Ishikawa (cell line): ENCODE data around the gene HOXA5.

Experiments
- CREB1 ChIP-seq: IDR thresholded peaks from 2 replicates; pipeline ENCODE4 v1.6.1; 2012; ENCODE audit warnings: low read depth
- YY1 ChIP-seq: IDR thresholded peaks from 2 replicates; pipeline ENCODE4 v1.6.1; 2012; ENCODE audit warnings: low read depth
- TF ChIP-seq, protein P1 (sequence below): IDR thresholded peaks from 2 replicates; pipeline ENCODE4 v1.6.1; 2012; ENCODE audit warnings: low read depth, mild to moderate bottlenecking

GRCh38 chr7:27182861-27183681 lies 39.6 kb upstream of the HOXA5 start:
- TF ChIP-seq YY1 (no peak), CREB1 (no peak)
- TF ChIP-seq, protein P1, sequence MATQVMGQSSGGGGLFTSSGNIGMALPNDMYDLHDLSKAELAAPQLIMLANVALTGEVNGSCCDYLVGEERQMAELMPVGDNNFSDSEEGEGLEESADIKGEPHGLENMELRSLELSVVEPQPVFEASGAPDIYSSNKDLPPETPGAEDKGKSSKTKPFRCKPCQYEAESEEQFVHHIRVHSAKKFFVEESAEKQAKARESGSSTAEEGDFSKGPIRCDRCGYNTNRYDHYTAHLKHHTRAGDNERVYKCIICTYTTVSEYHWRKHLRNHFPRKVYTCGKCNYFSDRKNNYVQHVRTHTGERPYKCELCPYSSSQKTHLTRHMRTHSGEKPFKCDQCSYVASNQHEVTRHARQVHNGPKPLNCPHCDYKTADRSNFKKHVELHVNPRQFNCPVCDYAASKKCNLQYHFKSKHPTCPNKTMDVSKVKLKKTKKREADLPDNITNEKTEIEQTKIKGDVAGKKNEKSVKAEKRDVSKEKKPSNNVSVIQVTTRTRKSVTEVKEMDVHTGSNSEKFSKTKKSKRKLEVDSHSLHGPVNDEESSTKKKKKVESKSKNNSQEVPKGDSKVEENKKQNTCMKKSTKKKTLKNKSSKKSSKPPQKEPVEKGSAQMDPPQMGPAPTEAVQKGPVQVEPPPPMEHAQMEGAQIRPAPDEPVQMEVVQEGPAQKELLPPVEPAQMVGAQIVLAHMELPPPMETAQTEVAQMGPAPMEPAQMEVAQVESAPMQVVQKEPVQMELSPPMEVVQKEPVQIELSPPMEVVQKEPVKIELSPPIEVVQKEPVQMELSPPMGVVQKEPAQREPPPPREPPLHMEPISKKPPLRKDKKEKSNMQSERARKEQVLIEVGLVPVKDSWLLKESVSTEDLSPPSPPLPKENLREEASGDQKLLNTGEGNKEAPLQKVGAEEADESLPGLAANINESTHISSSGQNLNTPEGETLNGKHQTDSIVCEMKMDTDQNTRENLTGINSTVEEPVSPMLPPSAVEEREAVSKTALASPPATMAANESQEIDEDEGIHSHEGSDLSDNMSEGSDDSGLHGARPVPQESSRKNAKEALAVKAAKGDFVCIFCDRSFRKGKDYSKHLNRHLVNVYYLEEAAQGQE: no peak
